ENCODE results near the gene PARP3. TPM values are rescaled to one million over a fixed set of nuclear protein-coding genes. Genes with fewer than 3 reads are reported as not detected.
"Not testable (repeated sequence)": the region's sequence is repeated elsewhere in the genome, so short reads cannot be mapped to it uniquely, and the experiment has no call there.

The PARP3 gene
- polyA plus RNA-seq (2011; rRNA removed), result 24.4 and 33.0 TPM in 2 replicates
- 13.2 and 15.1 TPM in 2 replicates for polyA minus RNA-seq (2011; rRNA and poly(A)+ RNA removed)

DNA sequence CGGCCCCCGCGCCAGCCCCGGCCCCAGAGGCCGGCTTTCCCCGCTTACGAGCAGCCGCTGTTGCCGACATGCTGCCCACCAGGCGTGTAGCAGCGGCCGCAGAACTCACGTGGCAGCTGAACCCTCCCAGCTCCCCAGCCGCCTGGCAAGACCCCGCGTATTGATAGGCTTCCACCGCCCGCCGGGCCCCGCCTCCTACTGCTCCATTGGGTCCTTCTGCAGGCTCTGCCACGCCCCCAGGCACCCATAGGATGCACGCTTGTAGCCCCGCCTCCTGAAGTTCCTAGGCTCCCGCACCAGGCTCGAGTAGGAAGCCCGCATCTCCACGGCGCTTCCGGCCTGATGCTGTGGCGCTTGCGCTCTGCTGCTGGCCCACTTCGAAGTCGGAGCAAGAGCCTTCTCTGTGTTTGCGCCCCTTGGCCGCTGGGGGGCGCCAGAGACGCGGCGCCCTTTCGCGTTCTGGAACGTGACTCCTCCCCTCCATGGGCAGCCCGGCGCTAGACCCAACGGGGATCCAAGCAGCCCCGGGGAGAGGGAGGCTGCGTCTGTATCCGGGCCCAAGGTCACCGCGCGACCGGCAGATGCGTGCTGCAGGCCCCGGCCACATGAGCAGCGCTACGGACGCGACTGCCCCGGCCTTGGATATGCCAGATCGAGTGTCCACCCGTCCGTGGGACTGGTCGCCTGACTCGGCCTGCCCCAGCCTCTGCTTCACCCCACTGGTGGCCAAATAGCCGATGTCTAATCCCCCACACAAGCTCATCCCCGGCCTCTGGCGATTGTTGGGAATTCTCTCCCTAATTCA, at the start of gene PARP3, which contains the start of gene RRP9:
Gene PARP3 (plus strand): TSS at position 566 of the 805 bp plus-strand sequence. CDS start 993 bp downstream, outside the sequence.
Gene RRP9 (minus strand): TSS at position 107 of the 805 bp plus-strand sequence. CDS start 37 bp downstream, at position 70.
- ChIA-PET CTCF (interaction anchor here (0.6 to 5.2 kb wide), 32 partner anchors 8 to 551 kb away, joined by 3 to 53 read pairs (median 5); partner anchors contain the start of genes ABHD14A, ABHD14B, ACY1 and GPR62), POLR2A (interaction anchor here (0.5 to 1.1 kb wide), 5 partner anchors 11 to 260 kb away, joined by 3 to 6 read pairs (median 3); partner anchors contain the start of gene RPL29)
- TF ChIP-seq, protein P1, sequence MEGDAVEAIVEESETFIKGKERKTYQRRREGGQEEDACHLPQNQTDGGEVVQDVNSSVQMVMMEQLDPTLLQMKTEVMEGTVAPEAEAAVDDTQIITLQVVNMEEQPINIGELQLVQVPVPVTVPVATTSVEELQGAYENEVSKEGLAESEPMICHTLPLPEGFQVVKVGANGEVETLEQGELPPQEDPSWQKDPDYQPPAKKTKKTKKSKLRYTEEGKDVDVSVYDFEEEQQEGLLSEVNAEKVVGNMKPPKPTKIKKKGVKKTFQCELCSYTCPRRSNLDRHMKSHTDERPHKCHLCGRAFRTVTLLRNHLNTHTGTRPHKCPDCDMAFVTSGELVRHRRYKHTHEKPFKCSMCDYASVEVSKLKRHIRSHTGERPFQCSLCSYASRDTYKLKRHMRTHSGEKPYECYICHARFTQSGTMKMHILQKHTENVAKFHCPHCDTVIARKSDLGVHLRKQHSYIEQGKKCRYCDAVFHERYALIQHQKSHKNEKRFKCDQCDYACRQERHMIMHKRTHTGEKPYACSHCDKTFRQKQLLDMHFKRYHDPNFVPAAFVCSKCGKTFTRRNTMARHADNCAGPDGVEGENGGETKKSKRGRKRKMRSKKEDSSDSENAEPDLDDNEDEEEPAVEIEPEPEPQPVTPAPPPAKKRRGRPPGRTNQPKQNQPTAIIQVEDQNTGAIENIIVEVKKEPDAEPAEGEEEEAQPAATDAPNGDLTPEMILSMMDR (IDR thresholded peaks at IDR 0.05; ENCODE audit: insufficient read depth, low read depth, low read length), result peak; percentile 100
- Histone ChIP-seq H3K27me3 (ENCODE audit: control insufficient read depth, insufficient read depth, low read length) (no peaks in the 10 kb centered on the region), H3K4me3 (ENCODE audit: low read depth, low read length) (peak within 1 kb of the TSS; percentile 63), H3K36me3 (ENCODE audit: control insufficient read depth, insufficient read depth, low read length) (peaks cover 14% of the 10 kb centered on the region)
- peak; percentile 100 for DNase-seq (ENCODE audit: low read depth)

DNA sequence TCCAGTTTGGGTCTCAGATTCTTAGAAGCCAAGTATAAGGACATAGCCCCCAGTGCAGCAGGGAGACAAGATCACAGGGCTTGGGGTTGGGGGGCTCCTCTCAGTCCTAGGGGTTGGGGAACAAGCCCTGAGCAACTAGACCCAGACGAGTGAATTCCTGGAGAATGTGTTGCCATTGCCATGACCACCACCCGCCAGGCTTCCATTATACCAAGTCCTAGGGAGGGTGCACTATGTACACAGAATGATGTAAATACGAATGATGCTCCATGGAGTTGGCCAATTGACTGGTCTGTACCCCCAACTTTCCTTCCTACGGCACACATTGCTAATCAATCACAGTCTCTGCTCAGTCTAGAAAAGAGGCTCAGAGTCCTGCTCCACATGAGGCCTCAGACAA, 47.8 kb upstream of the PARP3 start:
- Histone ChIP-seq H3K27me3 (ENCODE audit: control insufficient read depth, insufficient read depth, low read length) (peaks cover 2% of the 10 kb centered on the region; the same call in 1 of the 2 replicates), H3K4me3 (ENCODE audit: low read depth, low read length) (no peak overlapping the region), H3K36me3 (ENCODE audit: control insufficient read depth, insufficient read depth, low read length) (no peaks in the 10 kb centered on the region)
- POLR2A ChIA-PET, result no interaction called here
- CTCF ChIA-PET, result no interaction called here
- TF ChIP-seq, protein P1 (IDR thresholded peaks at IDR 0.05; ENCODE audit: insufficient read depth, low read depth, low read length), result no peak
- DNase-seq (ENCODE audit: low read depth), result no peak

DNA sequence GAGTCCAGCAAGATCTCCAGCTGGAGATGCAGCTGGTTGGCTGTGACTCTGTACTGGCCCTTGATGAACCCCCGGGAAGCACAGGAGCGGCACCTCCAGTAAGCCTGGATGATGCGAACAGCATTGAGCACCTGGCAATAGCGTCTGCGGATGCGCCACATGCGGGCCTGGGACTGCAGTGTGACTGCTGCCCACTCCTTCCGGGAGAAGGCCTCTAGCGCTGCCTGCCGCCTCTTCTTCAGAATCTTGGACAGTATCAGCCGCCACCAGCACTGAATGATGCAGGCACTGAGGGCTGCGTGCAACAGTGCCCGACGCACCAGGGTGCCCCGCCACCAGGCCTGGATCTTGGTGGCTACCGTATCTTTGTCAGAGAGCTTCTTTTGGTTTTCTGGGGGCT, 47.2 kb upstream of the PARP3 start:
- no peak overlapping the region for H3K4me3 ChIP-seq (ENCODE audit: low read depth, low read length)
- no peaks in the 10 kb centered on the region for H3K36me3 ChIP-seq (ENCODE audit: control insufficient read depth, insufficient read depth, low read length)
- peaks cover 2% of the 10 kb centered on the region; the same call in 1 of the 2 replicates for H3K27me3 ChIP-seq (ENCODE audit: control insufficient read depth, insufficient read depth, low read length)
- POLR2A ChIA-PET, result no interaction called here
- CTCF ChIA-PET, result no interaction called here
- DNase-seq (ENCODE audit: low read depth), result no peak
- TF ChIP-seq, protein P1 (IDR thresholded peaks at IDR 0.05; ENCODE audit: insufficient read depth, low read depth, low read length), result no peak

DNA sequence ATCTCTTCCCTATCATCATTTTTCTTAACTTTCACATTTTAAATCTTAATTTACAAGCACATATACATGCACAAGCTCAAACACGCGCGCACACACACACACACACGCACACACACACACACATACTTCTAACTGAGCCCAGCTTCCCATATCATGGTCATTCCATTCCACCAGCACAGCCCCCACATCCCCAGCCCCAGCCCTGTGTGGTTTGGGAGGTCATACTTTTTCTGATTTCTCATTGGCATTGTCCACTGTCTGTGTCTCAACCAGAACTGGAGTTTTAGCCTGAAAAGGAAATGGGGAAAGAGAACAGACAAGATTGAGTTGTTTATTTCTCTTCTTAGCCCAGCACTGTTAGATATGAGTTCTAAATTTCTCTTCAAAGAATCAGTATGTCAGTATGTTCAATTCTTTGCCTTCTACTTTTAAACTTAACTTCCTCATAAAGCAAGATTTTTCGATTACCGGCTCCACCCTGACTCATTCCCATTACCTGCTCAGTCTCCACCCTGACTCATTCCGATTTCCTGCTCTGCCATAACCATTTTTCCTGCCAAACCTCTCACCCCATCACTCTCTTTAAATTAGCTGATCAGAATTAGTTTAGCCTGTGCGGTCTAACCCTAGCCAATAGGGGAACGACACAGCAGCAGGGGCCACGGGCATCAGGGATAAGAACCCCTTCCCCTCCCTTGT, 45.4 kb upstream of the PARP3 start:
- no peak overlapping the region for H3K4me3 ChIP-seq (ENCODE audit: low read depth, low read length)
- ChIA-PET CTCF (no interaction called here), POLR2A (no interaction called here)
- peaks cover 4% of the 10 kb centered on the region; the same call in 1 of the 2 replicates for H3K27me3 ChIP-seq (ENCODE audit: control insufficient read depth, insufficient read depth, low read length)
- no peak for DNase-seq (ENCODE audit: low read depth)
- TF ChIP-seq, protein P1 (IDR thresholded peaks at IDR 0.05; ENCODE audit: insufficient read depth, low read depth, low read length), result no peak
- no peaks in the 10 kb centered on the region for H3K36me3 ChIP-seq (ENCODE audit: control insufficient read depth, insufficient read depth, low read length)

DNA sequence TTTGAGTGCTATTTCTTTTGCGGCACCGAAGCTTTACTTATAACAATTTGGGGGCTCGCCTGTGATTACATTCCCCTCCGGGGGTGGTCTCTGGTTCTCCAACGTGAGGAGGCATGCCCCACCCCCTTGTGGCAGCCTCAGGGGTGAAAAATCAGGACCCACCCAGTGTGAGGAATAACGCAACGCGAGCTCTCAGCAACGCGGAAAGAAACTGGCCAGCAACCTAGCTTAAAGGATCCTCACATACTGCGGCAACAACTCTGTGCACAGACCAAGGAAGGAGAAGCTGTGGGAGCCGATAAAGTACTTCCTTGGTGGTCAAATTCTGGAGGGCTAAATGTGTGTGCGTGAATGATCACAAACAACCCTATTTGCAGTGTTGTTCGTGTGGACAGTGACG, 44.8 kb upstream of the PARP3 start:
- CTCF ChIA-PET, result no interaction called here
- H3K27me3 ChIP-seq (ENCODE audit: control insufficient read depth, insufficient read depth, low read length), result peaks cover 4% of the 10 kb centered on the region; the same call in 1 of the 2 replicates
- no peak for DNase-seq (ENCODE audit: low read depth)
- POLR2A ChIA-PET, result no interaction called here
- H3K36me3 ChIP-seq (ENCODE audit: control insufficient read depth, insufficient read depth, low read length), result no peaks in the 10 kb centered on the region
- H3K4me3 ChIP-seq (ENCODE audit: low read depth, low read length), result no peak overlapping the region
- TF ChIP-seq, protein P1 (IDR thresholded peaks at IDR 0.05; ENCODE audit: insufficient read depth, low read depth, low read length), result no peak

DNA sequence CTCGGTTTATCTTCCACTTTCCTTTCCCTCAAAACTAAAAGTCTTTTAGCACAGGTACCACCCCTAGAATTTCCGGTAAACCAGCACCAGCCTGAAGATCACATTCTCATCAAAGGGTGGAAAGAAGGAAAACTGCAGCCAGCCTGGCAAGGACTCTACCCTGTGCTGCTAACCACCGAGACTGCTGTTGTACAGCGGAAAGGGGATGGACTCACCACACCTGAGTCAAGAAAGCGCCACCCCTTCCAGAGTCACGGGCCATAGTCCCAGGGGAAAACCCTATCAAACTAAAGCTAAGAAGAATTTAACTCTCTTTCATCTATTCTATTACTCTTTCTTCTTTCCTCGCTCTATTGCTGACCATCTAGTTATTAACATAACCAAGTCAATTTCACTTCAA, 42.1 kb upstream of the PARP3 start:
- CTCF ChIA-PET; DNase-seq (ENCODE audit: low read depth); POLR2A ChIA-PET; H3K4me3 ChIP-seq (ENCODE audit: low read depth, low read length); H3K36me3 ChIP-seq (ENCODE audit: control insufficient read depth, insufficient read depth, low read length); H3K27me3 ChIP-seq (ENCODE audit: control insufficient read depth, insufficient read depth, low read length): not testable (repeated sequence)

DNA sequence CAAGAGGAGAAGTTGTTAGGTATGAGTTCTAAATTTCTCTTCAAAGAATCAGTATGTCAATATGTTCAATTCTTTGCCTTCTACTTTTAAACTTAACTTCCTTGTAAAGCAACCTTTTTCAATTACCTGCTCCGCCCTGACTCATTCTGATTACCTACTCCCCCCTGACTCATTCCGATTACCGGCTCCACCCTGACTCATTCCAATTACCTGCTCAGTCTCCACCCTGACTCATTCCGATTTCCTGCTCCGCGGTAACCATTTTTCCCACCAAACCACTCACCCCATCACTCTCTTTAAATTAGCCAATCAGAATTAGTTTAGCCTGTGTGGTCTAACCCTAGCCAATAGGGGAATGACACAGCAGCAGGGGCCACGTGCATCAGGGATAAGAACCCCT, 39.8 kb upstream of the PARP3 start:
- H3K36me3 ChIP-seq (ENCODE audit: control insufficient read depth, insufficient read depth, low read length); H3K27me3 ChIP-seq (ENCODE audit: control insufficient read depth, insufficient read depth, low read length); H3K4me3 ChIP-seq (ENCODE audit: low read depth, low read length); DNase-seq (ENCODE audit: low read depth); CTCF ChIA-PET; POLR2A ChIA-PET: not testable (repeated sequence)

Data from BJ (cell line).